SK-N-MC (cell line): Measurements from ENCODE around the gene HOXC4.
A peak's percentile ranks its signal among the peaks of the same experiment; 100 is the strongest.

Experiments used
- DNase-seq: peaks from one replicate; pipeline ENCODE4 v3.0.0-alpha.2; 2011; ENCODE audit warnings: low read depth, low spot score
- H3K27ac ChIP-seq: fragments of 200-600 bp; sonication (generic); 2 replicates; pipeline ENCODE4 v1.5.1; 2016; ENCODE audit warnings: mixed run types
- H3K36me3 ChIP-seq: fragments of 200-600 bp; sonication (generic); 2 replicates; pipeline ENCODE4 v1.6.1; 2017; ENCODE audit warnings: antibody characterized with exemption, low read length, mixed read lengths; ENCODE audit not compliant: insufficient read depth
- H3K4me3 ChIP-seq: fragments of 200-600 bp; sonication (generic); 2 replicates; pipeline ENCODE4 v1.5.1; 2016
- H3K9ac ChIP-seq: fragments of 200-600 bp; sonication (generic); 2 replicates; pipeline ENCODE4 v1.8.0; 2017; ENCODE audit warnings: mixed run types, mixed read lengths; ENCODE audit not compliant: insufficient read length
- H3K9me3 ChIP-seq: fragments of 200-600 bp; sonication (generic); 2 replicates; pipeline ENCODE4 v1.6.1; 2017; ENCODE audit warnings: low read depth, mild to moderate bottlenecking, antibody characterized with exemption, low read length, moderate library complexity, mixed read lengths
- EZH2 ChIP-seq: fragments of 200-600 bp; sonication (generic); IDR thresholded peaks from one replicate; pipeline ENCODE4 v1.6.1; 2017; ENCODE audit warnings: antibody characterized with exemption
- FOXP2 ChIP-seq: optimal IDR thresholded peaks from 2 replicates; pipeline ENCODE3; 2011; ENCODE audit warnings: mild to moderate bottlenecking, moderate library complexity; ENCODE audit not compliant: insufficient read depth; ENCODE audit errors: extremely low read length, control extremely low read depth
- POLR2AphosphoS5 ChIP-seq: IDR thresholded peaks from 2 replicates; pipeline ENCODE4 v1.6.1; 2012; ENCODE audit warnings: mild to moderate bottlenecking, low read depth, low read length, borderline replicate concordance

HOXC4 gene

DNA sequence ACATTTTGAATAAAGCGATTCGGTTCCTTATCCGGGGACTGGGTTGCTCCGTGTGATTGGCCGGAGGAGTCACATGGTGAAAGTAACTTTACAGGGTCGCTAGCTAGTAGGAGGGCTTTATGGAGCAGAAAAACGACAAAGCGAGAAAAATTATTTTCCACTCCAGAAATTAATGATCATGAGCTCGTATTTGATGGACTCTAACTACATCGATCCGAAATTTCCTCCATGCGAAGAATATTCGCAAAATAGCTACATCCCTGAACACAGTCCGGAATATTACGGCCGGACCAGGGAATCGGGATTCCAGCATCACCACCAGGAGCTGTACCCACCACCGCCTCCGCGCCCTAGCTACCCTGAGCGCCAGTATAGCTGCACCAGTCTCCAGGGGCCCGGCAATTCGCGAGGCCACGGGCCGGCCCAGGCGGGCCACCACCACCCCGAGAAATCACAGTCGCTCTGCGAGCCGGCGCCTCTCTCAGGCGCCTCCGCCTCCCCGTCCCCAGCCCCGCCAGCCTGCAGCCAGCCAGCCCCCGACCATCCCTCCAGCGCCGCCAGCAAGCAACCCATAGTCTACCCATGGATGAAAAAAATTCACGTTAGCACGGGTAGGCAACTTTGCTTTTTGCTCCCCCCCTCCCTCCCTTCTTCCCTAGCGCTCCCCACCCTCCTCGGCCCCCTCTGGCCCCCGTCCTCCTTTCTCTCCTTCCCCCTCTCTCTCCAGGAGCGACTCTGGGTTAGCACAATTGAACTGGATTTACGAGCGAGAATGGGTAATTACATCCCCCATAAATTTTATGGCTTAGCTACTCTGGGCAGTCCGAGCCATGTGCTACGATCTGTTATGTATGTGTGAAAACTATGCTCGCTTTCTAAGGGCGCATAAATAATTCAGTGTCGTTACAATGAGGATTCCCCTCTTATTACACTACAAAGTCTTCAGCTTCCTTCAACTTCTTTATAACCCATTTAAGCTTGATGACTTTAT is at the start of gene HOXC4:
Gene HOXC4 (plus strand): TSS at position 85 of the 991 bp plus-strand sequence. CDS start 88 bp downstream, at position 173.
- H3K27ac ChIP-seq, result no peak within 1 kb of the TSS
- H3K9ac ChIP-seq, result no peak within 1 kb of the TSS
- TF ChIP-seq EZH2, result no peak
- TF ChIP-seq POLR2AphosphoS5, result peak; percentile 10; the same call in 1 of the 2 replicates
- H3K36me3 ChIP-seq, result peaks cover 4% of the 10 kb centered on the region; the same call in 1 of the 2 replicates
- no peaks in the 10 kb centered on the region for H3K9me3 ChIP-seq
- DNase-seq, result no peak
- peak within 1 kb of the TSS; percentile 70 for H3K4me3 ChIP-seq

DNA sequence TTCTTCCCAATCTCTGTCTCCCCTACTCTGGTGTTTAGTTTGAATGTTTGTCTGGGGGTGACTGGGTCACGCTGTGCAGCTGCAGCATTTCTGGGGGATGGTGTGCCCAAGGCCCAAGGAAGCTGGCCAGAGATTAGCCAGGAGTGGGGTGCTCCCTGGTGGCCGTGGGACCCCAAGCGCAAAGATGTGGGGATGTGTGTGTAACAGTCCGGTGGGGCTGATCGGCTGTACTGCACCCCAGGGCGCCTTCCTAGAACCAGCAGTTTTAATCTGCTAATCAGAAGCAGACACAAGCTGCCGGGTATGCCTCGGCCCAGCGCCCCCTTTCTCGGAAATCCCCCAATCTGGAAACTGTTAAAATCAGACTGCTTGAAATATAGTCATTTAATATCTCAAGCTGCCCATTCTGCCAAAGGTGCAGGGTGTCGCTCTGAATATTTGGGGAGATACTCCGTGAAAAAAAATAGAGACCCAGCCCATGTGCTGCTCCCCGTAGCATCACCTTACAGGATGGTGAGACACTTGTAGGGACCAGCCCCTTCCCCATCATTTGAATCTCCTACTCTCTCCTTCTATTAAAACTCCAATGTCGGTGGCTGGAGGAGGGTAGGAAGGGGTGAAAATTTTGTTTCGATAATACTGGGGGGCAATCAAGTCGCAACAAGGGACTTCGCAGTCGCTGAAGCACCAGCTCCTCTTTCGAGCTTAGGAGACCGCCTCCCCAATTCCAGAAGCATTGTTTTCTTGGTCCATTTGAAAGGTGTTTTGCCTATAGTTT is 49.4 kb upstream of the HOXC4 start:
- H3K27ac ChIP-seq, result no peak overlapping the region
- H3K9ac ChIP-seq, result no peak overlapping the region

GRCh38 chr12:54004841-54005530 is 48.6 kb upstream of the HOXC4 start:
- H3K9ac ChIP-seq, result no peak overlapping the region
- no peak for TF ChIP-seq FOXP2

More for the DNA sequence above, 49.4 kb upstream of the HOXC4 start:
- no peak for TF ChIP-seq POLR2AphosphoS5
- H3K4me3 ChIP-seq, result no peak overlapping the region
- DNase-seq, result no peak
- no peaks in the 10 kb centered on the region for H3K36me3 ChIP-seq
- no peaks in the 10 kb centered on the region for H3K9me3 ChIP-seq

GRCh38 chr12:54005531-54005852 is 48.1 kb upstream of the HOXC4 start:
- DNase-seq, result no peak
- H3K27ac ChIP-seq, result no peak overlapping the region
- no peak for TF ChIP-seq EZH2
- no peak for TF ChIP-seq POLR2AphosphoS5
- TF ChIP-seq FOXP2, result no peak
- H3K9me3 ChIP-seq, result no peaks in the 10 kb centered on the region
- no peak overlapping the region for H3K9ac ChIP-seq
- H3K4me3 ChIP-seq, result no peak overlapping the region
- no peaks in the 10 kb centered on the region for H3K36me3 ChIP-seq

More at GRCh38 chr12:54004841-54005530, 48.6 kb upstream of the HOXC4 start:
- H3K27ac ChIP-seq, result no peak overlapping the region
- DNase-seq, result no peak
- no peaks in the 10 kb centered on the region for H3K36me3 ChIP-seq
- no peak overlapping the region for H3K4me3 ChIP-seq
- no peaks in the 10 kb centered on the region for H3K9me3 ChIP-seq

DNA sequence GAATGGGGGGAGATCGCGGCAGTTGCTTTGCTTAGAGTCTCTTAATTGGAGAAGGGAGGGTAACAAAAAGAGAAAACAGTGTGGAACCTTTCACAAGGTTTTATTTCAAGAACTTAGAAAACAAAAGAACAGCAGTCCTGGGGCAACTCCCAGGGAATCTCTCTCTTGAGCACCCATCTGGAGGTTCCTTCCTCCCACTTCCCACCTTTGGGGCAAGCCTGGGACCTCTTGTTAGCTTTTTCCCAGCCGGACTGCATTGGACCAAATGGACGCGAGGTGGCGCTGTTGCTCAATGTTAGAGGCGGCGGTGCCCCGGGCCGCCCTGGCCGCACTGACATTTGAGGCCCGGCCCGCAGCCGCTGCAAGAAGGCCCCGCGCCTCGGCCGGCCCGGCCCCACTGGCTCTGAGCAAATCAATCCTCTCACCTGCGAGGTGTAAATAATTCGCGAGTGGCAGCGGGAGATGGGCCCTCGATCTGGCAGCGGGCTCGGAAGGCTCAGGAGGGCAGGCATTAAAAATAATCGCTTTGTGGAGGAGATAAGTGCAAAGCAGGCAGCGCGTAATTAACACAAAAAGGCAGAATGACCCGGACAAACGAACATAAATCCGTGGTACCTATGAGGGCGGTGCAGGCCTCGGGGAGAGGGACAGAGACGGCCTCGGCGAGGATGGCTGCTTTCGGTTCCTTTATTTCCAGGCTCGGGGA is 47.6 kb upstream of the HOXC4 start:
- TF ChIP-seq FOXP2, result no peak
- Histone ChIP-seq H3K9ac (no peak overlapping the region), H3K4me3 (no peak overlapping the region; the same call in 1 of the 2 replicates), H3K36me3 (no peaks in the 10 kb centered on the region), H3K9me3 (no peaks in the 10 kb centered on the region), H3K27ac (no peak overlapping the region)
- DNase-seq, result no peak

- TF ChIP-seq FOXP2 (no peak), EZH2 (no peak), POLR2AphosphoS5 (no peak)
- H3K4me3 ChIP-seq, result no peak overlapping the region
- no peak overlapping the region for H3K27ac ChIP-seq
- H3K9ac ChIP-seq, result no peak overlapping the region
- no peaks in the 10 kb centered on the region for H3K36me3 ChIP-seq
- DNase-seq, result no peak
- H3K9me3 ChIP-seq, result no peaks in the 10 kb centered on the region
Observed at GRCh38 chr12:54006559-54007220, 46.9 kb upstream of the HOXC4 start.

DNA sequence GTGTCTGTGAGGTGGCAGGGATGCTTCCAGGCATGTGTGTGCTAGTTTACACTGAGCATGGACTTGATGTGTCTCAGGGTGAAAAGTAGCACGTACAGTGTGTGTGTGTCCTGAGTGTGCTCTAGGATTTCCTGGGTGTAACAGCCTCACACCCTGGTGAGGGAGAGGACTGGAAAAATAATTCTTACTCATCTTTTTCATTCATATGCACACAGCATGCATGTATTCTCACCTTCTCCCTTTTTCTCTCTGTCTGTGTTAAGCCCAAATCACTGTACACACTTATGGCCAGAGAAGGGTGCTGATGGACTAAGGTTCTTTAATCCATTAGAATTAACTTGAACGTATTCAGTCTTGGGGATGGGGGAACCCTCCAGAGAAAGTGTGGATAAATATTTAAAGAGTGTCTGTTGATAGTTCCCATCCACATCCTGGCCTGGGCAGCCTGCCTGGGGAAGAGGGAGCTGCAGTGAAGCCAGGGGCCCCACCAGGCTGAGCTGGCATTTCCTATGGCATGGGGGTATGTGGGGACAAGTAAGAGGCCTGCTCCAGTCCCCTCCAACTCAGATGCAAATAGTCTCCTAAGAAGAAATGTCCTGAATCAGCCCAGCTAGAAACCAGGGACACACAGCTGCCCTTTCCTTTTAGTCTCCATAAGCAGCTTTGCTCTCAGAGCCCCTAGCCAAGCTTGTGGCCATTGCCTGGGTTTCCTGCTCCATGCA is 45.9 kb upstream of the HOXC4 start:
- Histone ChIP-seq H3K9me3 (no peaks in the 10 kb centered on the region), H3K36me3 (no peaks in the 10 kb centered on the region), H3K27ac (no peak overlapping the region), H3K9ac (no peak overlapping the region), H3K4me3 (no peak overlapping the region)
- no peak for DNase-seq
- TF ChIP-seq POLR2AphosphoS5 (no peak), FOXP2 (no peak), EZH2 (no peak)
